ENCODE results near the gene TEKT3. TPM values are rescaled to one million over a fixed set of nuclear protein-coding genes. Genes with fewer than 3 reads are reported as not detected.

The TEKT3 gene
- total RNA-seq, 1 donor from 2014 or later, result 2.8 TPM

DNA sequence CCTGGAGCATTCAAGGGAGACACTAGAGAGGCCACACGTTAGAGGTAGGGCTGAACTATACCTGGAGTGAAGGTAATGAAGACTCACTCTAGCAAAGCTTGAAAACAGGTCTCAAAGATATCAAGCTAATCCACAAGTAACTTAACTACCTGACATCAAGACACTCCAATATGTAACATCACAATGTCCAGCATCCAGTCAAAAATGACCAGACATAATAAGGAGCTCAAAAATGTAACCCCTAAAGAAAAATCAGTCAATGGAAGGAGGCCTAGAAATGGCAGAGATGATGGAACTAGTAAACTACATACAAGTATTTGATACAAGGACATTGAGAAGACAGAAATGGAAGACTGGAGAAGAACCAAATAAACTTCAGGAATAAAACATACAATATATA lies 6.0 kb downstream of the TEKT3 start:
- Mint-ChIP-seq H3K9me3 (ENCODE audit: low read depth) (peaks cover 1% of the 10 kb centered on the region), H3K27ac (no peak overlapping the region), H3K4me3 (ENCODE audit: low read depth) (no peak overlapping the region), H3K36me3 (ENCODE audit: insufficient read depth) (no peaks in the 10 kb centered on the region), H3K4me1 (ENCODE audit: low read depth) (peaks cover 3% of the 10 kb centered on the region), H3K27me3 (peaks cover 2% of the 10 kb centered on the region)
- no peak for DNase-seq (ENCODE audit: low spot score, unreplicated experiment)
- TF ChIP-seq, protein P1, sequence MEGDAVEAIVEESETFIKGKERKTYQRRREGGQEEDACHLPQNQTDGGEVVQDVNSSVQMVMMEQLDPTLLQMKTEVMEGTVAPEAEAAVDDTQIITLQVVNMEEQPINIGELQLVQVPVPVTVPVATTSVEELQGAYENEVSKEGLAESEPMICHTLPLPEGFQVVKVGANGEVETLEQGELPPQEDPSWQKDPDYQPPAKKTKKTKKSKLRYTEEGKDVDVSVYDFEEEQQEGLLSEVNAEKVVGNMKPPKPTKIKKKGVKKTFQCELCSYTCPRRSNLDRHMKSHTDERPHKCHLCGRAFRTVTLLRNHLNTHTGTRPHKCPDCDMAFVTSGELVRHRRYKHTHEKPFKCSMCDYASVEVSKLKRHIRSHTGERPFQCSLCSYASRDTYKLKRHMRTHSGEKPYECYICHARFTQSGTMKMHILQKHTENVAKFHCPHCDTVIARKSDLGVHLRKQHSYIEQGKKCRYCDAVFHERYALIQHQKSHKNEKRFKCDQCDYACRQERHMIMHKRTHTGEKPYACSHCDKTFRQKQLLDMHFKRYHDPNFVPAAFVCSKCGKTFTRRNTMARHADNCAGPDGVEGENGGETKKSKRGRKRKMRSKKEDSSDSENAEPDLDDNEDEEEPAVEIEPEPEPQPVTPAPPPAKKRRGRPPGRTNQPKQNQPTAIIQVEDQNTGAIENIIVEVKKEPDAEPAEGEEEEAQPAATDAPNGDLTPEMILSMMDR (IDR thresholded peaks at IDR 0.05; ENCODE audit: unreplicated experiment), result no peak

DNA sequence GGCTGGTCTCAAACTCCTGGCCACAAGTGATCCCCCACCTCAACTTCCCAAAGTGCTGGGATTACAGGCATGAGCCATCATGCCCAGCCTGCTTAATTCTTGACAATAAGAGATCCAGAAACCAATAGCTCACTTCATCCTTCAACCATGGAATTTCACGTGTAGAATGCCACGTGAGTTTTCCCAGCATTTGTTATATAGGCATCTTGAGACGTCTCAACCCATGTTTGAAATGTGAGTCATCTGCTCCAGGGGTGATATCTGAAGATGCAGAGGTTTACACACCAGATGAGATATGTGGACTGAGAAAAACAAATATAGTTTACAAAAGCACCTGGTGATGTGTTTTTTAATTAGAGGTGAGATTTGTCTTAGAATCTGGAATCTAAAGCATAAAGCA lies 7.1 kb downstream of the TEKT3 start:
- TF ChIP-seq, protein P1 (IDR thresholded peaks at IDR 0.05; ENCODE audit: unreplicated experiment), result no peak
- Mint-ChIP-seq H3K4me3 (ENCODE audit: low read depth) (no peak overlapping the region), H3K4me1 (ENCODE audit: low read depth) (peaks cover 3% of the 10 kb centered on the region), H3K36me3 (ENCODE audit: insufficient read depth) (no peaks in the 10 kb centered on the region), H3K9me3 (ENCODE audit: low read depth) (peaks cover 3% of the 10 kb centered on the region), H3K27ac (no peak overlapping the region), H3K27me3 (no peaks in the 10 kb centered on the region)
- no peak for DNase-seq (ENCODE audit: low spot score, unreplicated experiment)

DNA sequence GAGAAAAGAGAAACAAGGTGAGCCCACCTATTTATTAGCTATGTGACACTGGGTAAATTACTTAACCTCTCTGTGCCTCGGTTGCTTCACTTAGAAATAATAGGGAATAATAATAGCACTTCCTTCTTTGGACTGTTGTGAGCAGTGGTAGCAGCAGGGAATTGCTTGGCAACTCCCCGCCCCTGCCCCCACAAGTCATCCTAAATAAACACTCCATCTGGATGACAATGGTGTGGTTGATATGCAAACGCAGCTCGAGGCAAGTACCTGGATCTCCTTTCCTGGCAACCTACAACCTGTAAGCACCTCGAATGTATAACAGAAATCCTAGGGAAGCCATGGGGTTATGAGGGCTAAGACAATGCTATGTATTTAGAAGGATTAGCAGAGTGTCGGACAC lies 9.1 kb downstream of the TEKT3 start:
- peaks cover 3% of the 10 kb centered on the region for H3K4me1 Mint-ChIP-seq (ENCODE audit: low read depth)
- no peak overlapping the region for H3K27ac Mint-ChIP-seq

DNA sequence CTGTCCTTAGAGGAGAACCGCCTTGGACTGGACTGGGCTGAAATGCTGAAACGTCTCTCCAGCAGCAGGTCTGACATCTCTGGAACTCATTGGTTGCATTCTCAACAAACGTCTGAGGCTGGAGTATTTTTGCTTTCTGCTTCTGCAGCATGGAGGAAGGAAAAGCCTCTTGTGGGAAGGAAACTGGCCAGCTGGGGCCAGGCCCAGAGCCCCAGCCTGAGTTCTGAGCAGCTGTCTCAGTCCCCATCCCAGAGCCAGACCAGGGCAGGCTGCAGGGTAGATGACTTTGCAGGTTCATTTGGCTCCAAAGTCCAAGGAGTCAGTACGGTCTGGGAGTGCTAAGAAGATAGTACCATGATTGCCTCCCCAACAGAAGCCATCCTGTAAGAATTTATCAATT lies 18.3 kb downstream of the TEKT3 start:
- no peaks in the 10 kb centered on the region for H3K4me1 Mint-ChIP-seq (ENCODE audit: low read depth)
- H3K27me3 Mint-ChIP-seq, result peaks cover 6% of the 10 kb centered on the region
- no peak for DNase-seq (ENCODE audit: low spot score, unreplicated experiment)
- H3K9me3 Mint-ChIP-seq (ENCODE audit: low read depth), result no peaks in the 10 kb centered on the region
- no peaks in the 10 kb centered on the region for H3K36me3 Mint-ChIP-seq (ENCODE audit: insufficient read depth)
- no peak overlapping the region for H3K4me3 Mint-ChIP-seq (ENCODE audit: low read depth)
- no peak overlapping the region for H3K27ac Mint-ChIP-seq
- TF ChIP-seq, protein P1 (IDR thresholded peaks at IDR 0.05; ENCODE audit: unreplicated experiment), result no peak

More for the DNA sequence above, 9.1 kb downstream of the TEKT3 start:
- H3K4me3 Mint-ChIP-seq (ENCODE audit: low read depth), result no peak overlapping the region
- TF ChIP-seq, protein P1 (IDR thresholded peaks at IDR 0.05; ENCODE audit: unreplicated experiment), result no peak
- no peaks in the 10 kb centered on the region for H3K36me3 Mint-ChIP-seq (ENCODE audit: insufficient read depth)
- H3K9me3 Mint-ChIP-seq (ENCODE audit: low read depth), result peaks cover 3% of the 10 kb centered on the region
- no peaks in the 10 kb centered on the region for H3K27me3 Mint-ChIP-seq
- no peak for DNase-seq (ENCODE audit: low spot score, unreplicated experiment)

DNA sequence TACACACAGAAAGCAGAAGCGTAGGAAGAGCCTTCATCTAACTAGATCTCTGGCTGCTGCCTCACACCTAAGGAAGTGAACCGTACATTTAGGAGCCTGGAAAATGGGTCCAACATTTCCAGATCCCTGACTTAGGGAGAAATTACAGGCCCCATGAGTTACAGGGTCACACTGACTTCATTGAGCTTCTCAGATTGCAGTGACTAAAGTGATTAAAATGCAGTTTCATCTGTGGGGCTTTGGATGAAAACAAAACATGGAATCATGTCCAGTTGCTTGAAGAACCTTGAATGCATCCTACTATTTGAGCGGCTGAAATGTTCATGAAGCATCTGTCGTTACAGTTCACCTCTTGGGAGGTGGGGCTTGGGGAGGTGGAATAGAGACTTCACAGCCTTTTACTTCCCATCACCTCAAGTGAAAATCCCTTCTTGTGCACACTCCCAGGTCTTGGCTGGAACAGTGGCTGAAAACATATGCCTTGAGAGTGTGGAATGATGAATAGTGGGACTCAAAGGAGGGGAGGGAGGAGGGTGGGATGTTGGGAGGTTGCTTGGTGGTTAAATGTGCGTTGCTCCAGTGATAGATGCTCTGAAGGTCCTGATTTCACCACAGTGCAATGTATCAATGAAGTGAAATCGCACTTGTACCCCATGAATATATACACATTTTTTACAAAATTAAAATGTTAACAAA lies 19.7 kb downstream of the TEKT3 start:
- H3K36me3 Mint-ChIP-seq (ENCODE audit: insufficient read depth), result no peaks in the 10 kb centered on the region
- no peak overlapping the region for H3K27ac Mint-ChIP-seq
- H3K4me1 Mint-ChIP-seq (ENCODE audit: low read depth), result no peaks in the 10 kb centered on the region
- H3K4me3 Mint-ChIP-seq (ENCODE audit: low read depth), result no peak overlapping the region
- H3K27me3 Mint-ChIP-seq, result peaks cover 5% of the 10 kb centered on the region
- TF ChIP-seq, protein P1 (IDR thresholded peaks at IDR 0.05; ENCODE audit: unreplicated experiment), result no peak
- no peaks in the 10 kb centered on the region for H3K9me3 Mint-ChIP-seq (ENCODE audit: low read depth)
- no peak for DNase-seq (ENCODE audit: low spot score, unreplicated experiment)
